RPMI7951 (cell line): ENCODE results near the gene NIPSNAP2. TPM values are rescaled to one million over a fixed set of nuclear protein-coding genes. Genes with fewer than 3 reads are reported as not detected.
"Not testable (repeated sequence)": the region's sequence is repeated elsewhere in the genome, so short reads cannot be mapped to it uniquely, and the experiment has no call there.

Experiments used
- DNase-seq: peaks from one replicate; pipeline ENCODE4 v3.0.0-alpha.2; 2012; ENCODE audit warnings: low read depth
- total RNA-seq: library from RNA; depleted of rRNA; stranded (reverse); fragments of >200 nt; shearing (Covaris generic); gene quantifications from 2 replicates; pipeline ENCODE4 v1.2.3, GENCODE V29; 2014; rRNA removed

NIPSNAP2 gene
- total RNA-seq, 1 experiment from 2014 or later = 76.7 TPM

DNA sequence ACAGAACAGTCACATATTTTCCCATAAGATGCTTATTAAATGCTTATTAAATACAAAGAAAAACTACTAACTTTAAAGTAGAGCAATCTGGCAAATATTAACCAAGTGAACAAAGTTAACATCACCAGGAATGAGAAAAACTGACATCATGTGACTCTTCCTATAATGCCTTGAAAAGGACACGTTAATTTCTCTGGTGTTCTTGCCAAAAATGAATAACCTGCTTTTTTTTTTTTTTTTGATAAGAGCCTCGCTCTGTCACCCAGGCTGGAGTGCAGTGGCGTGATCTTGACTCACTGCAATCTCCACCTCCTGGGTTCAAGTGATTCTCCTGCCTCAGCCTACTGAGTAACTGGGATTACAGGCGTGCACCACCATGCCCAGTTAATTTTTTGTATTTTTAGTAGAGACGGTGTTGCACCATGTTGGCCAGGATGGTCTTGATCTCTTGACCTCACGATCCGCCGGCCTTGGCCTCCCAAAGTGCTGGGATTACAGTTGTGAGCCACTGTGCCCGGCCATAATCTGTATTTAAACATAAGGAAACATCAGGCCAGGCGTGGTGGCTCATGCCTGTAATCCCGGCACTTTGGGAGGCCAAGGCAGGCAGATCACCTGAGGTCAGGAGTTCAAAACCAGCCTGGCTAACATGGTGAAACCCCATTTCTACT, 83.2 kb downstream of the NIPSNAP2 start:
- DNase-seq = not testable (repeated sequence)

DNA sequence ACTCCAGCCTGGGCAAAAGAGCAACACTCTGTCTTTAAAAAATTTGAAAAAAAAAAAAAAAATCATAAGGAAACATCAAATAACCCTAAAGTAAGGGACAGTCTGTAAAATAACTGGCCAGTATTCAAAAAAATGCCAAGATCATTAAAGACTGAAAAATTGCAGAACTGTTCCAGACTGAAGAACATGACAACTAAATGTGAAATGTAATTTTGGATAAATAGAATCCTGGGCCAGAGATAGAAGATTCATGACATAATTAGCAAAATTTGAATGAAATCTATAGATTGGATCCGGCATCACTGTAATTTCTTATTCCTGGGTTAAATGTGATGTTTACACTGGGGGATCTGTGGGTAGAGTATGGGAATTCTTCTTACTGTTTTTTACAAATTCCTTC, 83.9 kb downstream of the NIPSNAP2 start:
- DNase-seq = no peak

- DNase-seq = not testable (repeated sequence)
Measured at GRCh38 chr7:56048763-56049162, 84.4 kb downstream of the NIPSNAP2 start.

Other genes with a start within 250 kb of the NIPSNAP2 start
- gene SEPTIN14, start 101.8 kb upstream of the NIPSNAP2 start, total RNA-seq = not detected in 2 replicates
- 2.0 and 2.4 TPM in 2 replicates for gene ZNF713, start 77.1 kb upstream of the NIPSNAP2 start, total RNA-seq
- gene MRPS17, start 12.7 kb upstream of the NIPSNAP2 start, total RNA-seq = 29.7 and 29.9 TPM in 2 replicates
- gene PSPH, start 86.9 kb downstream of the NIPSNAP2 start, total RNA-seq = 82.3 and 98.0 TPM in 2 replicates
- 372 and 490 TPM in 2 replicates for gene CCT6A, start 87.2 kb downstream of the NIPSNAP2 start, total RNA-seq
- gene SUMF2, start 99.7 kb downstream of the NIPSNAP2 start, total RNA-seq = 107 and 119 TPM in 2 replicates
- 0.39 and 0.96 TPM in 2 replicates for gene PHKG1, start 128.4 kb downstream of the NIPSNAP2 start, total RNA-seq
- gene CHCHD2, start 141.9 kb downstream of the NIPSNAP2 start, total RNA-seq = 948 and 1,255 TPM in 2 replicates
- gene NUPR2, start 151.8 kb downstream of the NIPSNAP2 start, total RNA-seq = not detected in 2 replicates